ENCODE results near the gene ASCC3. TPM values are rescaled to one million over a fixed set of nuclear protein-coding genes. Genes with fewer than 3 reads are reported as not detected.
"Not testable (repeated sequence)": the region's sequence is repeated elsewhere in the genome, so short reads cannot be mapped to it uniquely, and the experiment has no call there.

Gene ASCC3
- polyA plus RNA-seq, 3 donors: 3.4 to 7.0 (median 4.3) TPM

- H3K27ac ChIP-seq (ENCODE audit: low read depth, low read length): no peak overlapping the region
Observed at GRCh38 chr6:100686216-100686615, 194.9 kb downstream of the ASCC3 start.

- WGBS, 3 donors: 91 to 97% (median 96%) methylated on average over 2 of the region's 2 CpGs
Observed at GRCh38 chr6:100685747-100686146, 195.4 kb downstream of the ASCC3 start.

GRCh38 chr6:100680163-100680562 is 201.0 kb downstream of the ASCC3 start:
- H3K27ac ChIP-seq (ENCODE audit: low read depth, low read length): no peak overlapping the region
- WGBS, 3 donors: 68 to 88% (median 70%) methylated on average over 1 of the region's 1 CpG

More at GRCh38 chr6:100685747-100686146, 195.4 kb downstream of the ASCC3 start:
- H3K27ac ChIP-seq (ENCODE audit: low read depth, low read length): no peak overlapping the region

- no peak overlapping the region for H3K27ac ChIP-seq (ENCODE audit: low read depth, low read length)
- 80 to 90% (median 81%) methylated on average over 1 of the region's 1 CpG for WGBS, 3 donors
Observed at GRCh38 chr6:100678027-100678426, 203.1 kb downstream of the ASCC3 start.

- 81 to 98% (median 90%) methylated on average over 1 of the region's 1 CpG for WGBS, 3 donors
- H3K27ac ChIP-seq (ENCODE audit: low read depth, low read length): no peak overlapping the region
Observed at GRCh38 chr6:100677240-100677639, 203.9 kb downstream of the ASCC3 start.

GRCh38 chr6:100673641-100674040 is 207.5 kb downstream of the ASCC3 start:
- no peak overlapping the region for H3K27ac ChIP-seq (ENCODE audit: low read depth, low read length)
- WGBS, 3 donors: 94 to 97% (median 94%) methylated on average over 2 of the region's 2 CpGs

- no peak overlapping the region for H3K27ac ChIP-seq (ENCODE audit: low read depth, low read length)
Observed at GRCh38 chr6:100671740-100672139, 209.4 kb downstream of the ASCC3 start.

- WGBS, 3 donors: 97 to 99% (median 98%) methylated on average over 2 of the region's 2 CpGs
Observed at GRCh38 chr6:100670056-100670455, 211.1 kb downstream of the ASCC3 start.

GRCh38 chr6:100665041-100665380 is 216.1 kb downstream of the ASCC3 start:
- H3K27ac ChIP-seq (ENCODE audit: low read depth, low read length): no peak overlapping the region
- 0 to 48% (median 46%) methylated on average over 1 of the region's 1 CpG for WGBS, 3 donors

More at GRCh38 chr6:100670056-100670455, 211.1 kb downstream of the ASCC3 start:
- no peak overlapping the region for H3K27ac ChIP-seq (ENCODE audit: low read depth, low read length)

- no peak overlapping the region for H3K27ac ChIP-seq (ENCODE audit: low read depth, low read length)
Observed at GRCh38 chr6:100664274-100665040, 216.7 kb downstream of the ASCC3 start.

GRCh38 chr6:100663219-100663863 is 217.8 kb downstream of the ASCC3 start:
- no peak overlapping the region for H3K27ac ChIP-seq (ENCODE audit: low read depth, low read length)
- 89 to 91% (median 90%) methylated on average over 5 of the region's 5 CpGs for WGBS, 3 donors

- no peak overlapping the region for H3K27ac ChIP-seq (ENCODE audit: low read depth, low read length)
- 88 to 94% (median 91%) methylated on average over 6 of the region's 6 CpGs for WGBS, 3 donors
Observed at GRCh38 chr6:100662264-100662663, 218.9 kb downstream of the ASCC3 start.

- 38 to 80% (median 74%) methylated on average over 2 of the region's 2 CpGs for WGBS, 3 donors
- no peak overlapping the region for H3K27ac ChIP-seq (ENCODE audit: low read depth, low read length)
Observed at GRCh38 chr6:100658486-100658885, 222.6 kb downstream of the ASCC3 start.

GRCh38 chr6:100657678-100658330 is 223.3 kb downstream of the ASCC3 start:
- no peak overlapping the region for H3K27ac ChIP-seq (ENCODE audit: low read depth, low read length)
- 73 to 92% (median 89%) methylated on average over 2 of the region's 2 CpGs for WGBS, 3 donors

GRCh38 chr6:100641147-100641546 is 240.0 kb downstream of the ASCC3 start:
- WGBS, 3 donors: 95 to 96% (median 96%) methylated on average over 3 of the region's 3 CpGs

GRCh38 chr6:100633096-100633777 is 247.9 kb downstream of the ASCC3 start:
- no peak overlapping the region for H3K27ac ChIP-seq (ENCODE audit: low read depth, low read length)
- 81 to 85% (median 84%) methylated on average over 10 of the region's 10 CpGs for WGBS, 3 donors

More at GRCh38 chr6:100641147-100641546, 240.0 kb downstream of the ASCC3 start:
- not testable (repeated sequence) for H3K27ac ChIP-seq (ENCODE audit: low read depth, low read length)

- no peak overlapping the region for H3K27ac ChIP-seq (ENCODE audit: low read depth, low read length)
- 77 to 83% (median 79%) methylated on average over 2 of the region's 2 CpGs for WGBS, 3 donors
Observed at GRCh38 chr6:100630536-100630935, 250.6 kb downstream of the ASCC3 start.

GRCh38 chr6:100627911-100628758 is 253.0 kb downstream of the ASCC3 start:
- WGBS, 3 donors: 82 to 94% (median 88%) methylated on average over 3 of the region's 3 CpGs
- H3K27ac ChIP-seq (ENCODE audit: low read depth, low read length): no peak overlapping the region
